GM23248 (cell line): ENCODE data around the gene PPP4R3A.

Source experiments
- EZH2 ChIP-seq: fragments of 200-600 bp; sonication (generic); IDR thresholded peaks from 2 replicates; pipeline ENCODE4 v1.6.1; 2018; ENCODE audit warnings: antibody characterized with exemption, mild to moderate bottlenecking; ENCODE audit not compliant: insufficient read depth, poor library complexity, severe bottlenecking
- EZH2phosphoT487 ChIP-seq: fragments of 200-600 bp; sonication (generic); IDR thresholded peaks from 2 replicates; pipeline ENCODE4 v1.6.1; 2018; ENCODE audit warnings: antibody characterized with exemption, moderate library complexity, mild to moderate bottlenecking, low read depth; ENCODE audit not compliant: insufficient read depth

DNA sequence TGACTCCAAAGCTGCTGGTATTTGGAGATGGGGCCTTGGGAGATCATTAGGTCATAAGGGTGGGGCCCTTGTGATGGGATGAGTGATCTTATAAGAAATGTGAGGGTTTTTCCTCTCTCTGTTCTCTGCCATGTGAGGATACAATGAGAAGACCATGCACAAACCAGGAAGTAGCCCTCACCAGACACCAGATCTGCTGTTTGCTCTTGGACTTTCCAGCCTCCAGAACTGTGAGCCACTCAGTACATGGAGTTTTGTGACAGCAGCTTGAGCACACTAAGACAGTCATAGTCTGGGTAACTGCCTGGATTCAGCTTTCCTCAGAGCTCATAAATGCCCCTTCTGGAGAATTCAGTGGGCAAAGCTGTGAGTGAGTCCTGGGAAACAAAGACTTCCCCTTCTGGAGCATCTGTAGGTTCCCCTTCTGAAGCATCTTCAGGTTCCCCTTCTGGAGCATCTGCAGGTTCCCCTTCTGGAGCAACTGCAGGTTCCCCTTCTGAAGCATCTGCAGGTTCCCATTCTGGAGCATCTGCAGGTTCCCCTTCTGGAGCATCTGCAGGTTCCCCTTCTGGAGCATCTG, 11.0 kb upstream of the PPP4R3A start:
- TF ChIP-seq EZH2 (no peak), EZH2phosphoT487 (no peak)
